H9 (cell line): ENCODE data around the gene ANKS1B. TPM values are rescaled to one million over a fixed set of nuclear protein-coding genes. Genes with fewer than 3 reads are reported as not detected.

Experiments
- DNase-seq: peaks from one replicate; pipeline ENCODE4 v3.0.0-alpha.2; 2017
- H2AFZ ChIP-seq: one replicate; pipeline ENCODE4 v1.6.1; 2013; ENCODE audit warnings: mild to moderate bottlenecking, low read length, control low read depth, moderate library complexity
- H2AK5ac ChIP-seq: 2 replicates; pipeline ENCODE4 v1.6.1; 2013; ENCODE audit warnings: low read length, control low read depth, mixed read lengths; ENCODE audit not compliant: insufficient read length
- H2BK120ac ChIP-seq: one replicate; pipeline ENCODE4 v1.6.1; 2013; ENCODE audit warnings: low read depth, mild to moderate bottlenecking, low read length, control low read depth, inconsistent platforms; ENCODE audit not compliant: poor library complexity, severe bottlenecking
- H2BK12ac ChIP-seq: 2 replicates; pipeline ENCODE4 v1.6.1; 2013; ENCODE audit warnings: low read length, control low read depth, mixed read lengths, low read depth; ENCODE audit not compliant: insufficient read length
- H2BK15ac ChIP-seq: 2 replicates; pipeline ENCODE4 v1.6.1; 2013; ENCODE audit warnings: low read depth, low read length, control low read depth
- H2BK20ac ChIP-seq: one replicate; pipeline ENCODE4 v1.6.1; 2013; ENCODE audit warnings: low read depth, mild to moderate bottlenecking, low read length, control low read depth, inconsistent platforms; ENCODE audit not compliant: poor library complexity, severe bottlenecking
- H2BK5ac ChIP-seq: 2 replicates; pipeline ENCODE4 v1.6.1; 2013; ENCODE audit warnings: low read length, control low read depth, mixed read lengths; ENCODE audit not compliant: insufficient read length
- H3K14ac ChIP-seq: 2 replicates; pipeline ENCODE4 v1.6.1; 2013; ENCODE audit warnings: low read length, control low read depth; ENCODE audit not compliant: insufficient read depth
- H3K18ac ChIP-seq: 2 replicates; pipeline ENCODE4 v1.6.1; 2013; ENCODE audit warnings: low read depth, mild to moderate bottlenecking, mixed read lengths, low read length, control low read depth; ENCODE audit not compliant: insufficient read length
- H3K23ac ChIP-seq: 2 replicates; pipeline ENCODE4 v1.6.1; 2013; ENCODE audit warnings: low read length, control low read depth, mixed read lengths, low read depth; ENCODE audit not compliant: insufficient read length
- H3K23me2 ChIP-seq: 2 replicates; pipeline ENCODE4 v1.6.1; 2013; ENCODE audit warnings: low read depth, mild to moderate bottlenecking, mixed read lengths, low read length, control low read depth; ENCODE audit not compliant: insufficient read length, poor library complexity, severe bottlenecking
- H3K27ac ChIP-seq: 2 replicates; pipeline ENCODE4 v1.5.1; 2013; ENCODE audit warnings: low read length, control low read depth, mixed read lengths, low read depth; ENCODE audit not compliant: insufficient read length
- H3K27me3 ChIP-seq: 2 replicates; pipeline ENCODE4 v1.6.1; 2013; ENCODE audit warnings: low read length, control low read depth, inconsistent platforms; ENCODE audit not compliant: insufficient read depth
- H3K4ac ChIP-seq: 2 replicates; pipeline ENCODE4 v1.6.1; 2013; ENCODE audit warnings: low read depth, mild to moderate bottlenecking, control low read depth, inconsistent platforms, low read length, moderate library complexity
- H3K4me1 ChIP-seq: 2 replicates; pipeline ENCODE4 v1.6.1; 2013; ENCODE audit warnings: low read length, control low read depth, inconsistent platforms; ENCODE audit not compliant: insufficient read depth
- H3K4me2 ChIP-seq: 2 replicates; pipeline ENCODE4 v1.6.1; 2013; ENCODE audit warnings: low read length, control low read depth, mixed read lengths; ENCODE audit not compliant: insufficient read length, insufficient read depth
- H3K56ac ChIP-seq: 2 replicates; pipeline ENCODE4 v1.6.1; 2013; ENCODE audit warnings: low read depth, mild to moderate bottlenecking, mixed read lengths, low read length, control low read depth; ENCODE audit not compliant: insufficient read length
- H3K79me1 ChIP-seq: 2 replicates; pipeline ENCODE4 v1.6.1; 2013; ENCODE audit warnings: low read depth, mild to moderate bottlenecking, moderate library complexity, low read length, control low read depth, inconsistent platforms; ENCODE audit not compliant: insufficient read depth, poor library complexity, severe bottlenecking
- H3K79me2 ChIP-seq: 2 replicates; pipeline ENCODE4 v1.6.1; 2013; ENCODE audit warnings: low read length, control low read depth, inconsistent platforms; ENCODE audit not compliant: insufficient read depth
- H3K9ac ChIP-seq: 2 replicates; pipeline ENCODE4 v1.6.1; 2013; ENCODE audit warnings: low read length, control low read depth, mixed read lengths; ENCODE audit not compliant: insufficient read length; ENCODE audit errors: extremely low read depth
- H3K9me3 ChIP-seq: one replicate; pipeline ENCODE4 v1.6.1; 2013; ENCODE audit warnings: low read depth, low read length, inconsistent platforms; ENCODE audit not compliant: control insufficient read depth
- H3T11ph ChIP-seq: one replicate; pipeline ENCODE4 v1.6.1; 2013; ENCODE audit warnings: mild to moderate bottlenecking, low read length, control low read depth, inconsistent platforms
- H4K20me1 ChIP-seq: one replicate; pipeline ENCODE4 v1.6.1; 2013; ENCODE audit not compliant: control insufficient read depth, insufficient read length, insufficient read depth
- H4K5ac ChIP-seq: 2 replicates; pipeline ENCODE4 v1.6.1; 2013; ENCODE audit warnings: low read depth, mild to moderate bottlenecking, mixed read lengths, low read length, control low read depth; ENCODE audit not compliant: insufficient read length
- H4K8ac ChIP-seq: replicated peaks from 2 replicates; pipeline ENCODE4 v1.6.1; 2013; ENCODE audit warnings: low read length, control low read depth, mixed read lengths, low read depth; ENCODE audit not compliant: insufficient read length
- H4K91ac ChIP-seq: 2 replicates; pipeline ENCODE4 v1.6.1; 2013; ENCODE audit warnings: low read depth, mild to moderate bottlenecking, moderate library complexity, mixed read lengths, low read length, control low read depth; ENCODE audit not compliant: insufficient read length
- H3K27ac Mint-ChIP-seq, 3 experiments: 2 replicates in 2 of 3; 3 replicates in 1 of 3; pipeline ENCODE4 v1.8.0; 2020 to 2021; ENCODE audit warnings: mixed read lengths in 3 of 3, mild to moderate bottlenecking in 1 of 3, moderate library complexity in 1 of 3
- H3K27me3 Mint-ChIP-seq: 2 replicates; pipeline ENCODE4 v1.8.0; 2021; ENCODE audit warnings: low read depth, mild to moderate bottlenecking, moderate library complexity, mixed read lengths
- H3K36me3 Mint-ChIP-seq, 3 experiments: 2 replicates in 2 of 3; 3 replicates in 1 of 3; pipeline ENCODE4 v1.8.0; 2020 to 2021; ENCODE audit warnings: low read depth in 3 of 3, mixed read lengths in 3 of 3; ENCODE audit not compliant: insufficient read depth in 1 of 3
- H3K4me1 Mint-ChIP-seq, 2 experiments: 2 replicates each; pipeline ENCODE4 v1.8.0; 2020; ENCODE audit warnings: mixed read lengths in 2 of 2
- H3K4me3 Mint-ChIP-seq, 2 experiments: 2 replicates in 1 of 2; 3 replicates in 1 of 2; pipeline ENCODE4 v1.8.0; 2020 to 2021; ENCODE audit warnings: mild to moderate bottlenecking in 2 of 2, mixed read lengths in 2 of 2, moderate library complexity in 1 of 2
- H3K9me3 Mint-ChIP-seq, 2 experiments: 2 replicates in 1 of 2; 3 replicates in 1 of 2; pipeline ENCODE4 v1.8.0; 2020; ENCODE audit warnings: mild to moderate bottlenecking in 2 of 2, mixed read lengths in 2 of 2, moderate library complexity in 1 of 2
- CTCF ChIP-seq: fragments of 200-600 bp; sonication (generic); conservative IDR thresholded peaks from 3 replicates; pipeline ENCODE4 v1.8.0; 2021; ENCODE audit warnings: antibody characterized with exemption, mild to moderate bottlenecking
- WGBS: extraction: QIAGEN DNeasy Blood & Tissue Kit; methylation state at CpG from one replicate; pipeline ENCODE4 v1.1.7; 2013; ENCODE audit warnings: missing lambda C conversion rate, low lambda C conversion rate, mixed read lengths; ENCODE audit not compliant: insufficient read length; ENCODE audit errors: extremely low coverage; 5-methylcytosine and 5-hydroxymethylcytosine counted together
- total RNA-seq: library from RNA; stranded (reverse); gene quantifications from 2 replicates; pipeline ENCODE4 v1.2.1, GENCODE V29; 2021

Gene ANKS1B
- total RNA-seq, 1 experiment from 2014 or later, result 4.1 TPM

DNA sequence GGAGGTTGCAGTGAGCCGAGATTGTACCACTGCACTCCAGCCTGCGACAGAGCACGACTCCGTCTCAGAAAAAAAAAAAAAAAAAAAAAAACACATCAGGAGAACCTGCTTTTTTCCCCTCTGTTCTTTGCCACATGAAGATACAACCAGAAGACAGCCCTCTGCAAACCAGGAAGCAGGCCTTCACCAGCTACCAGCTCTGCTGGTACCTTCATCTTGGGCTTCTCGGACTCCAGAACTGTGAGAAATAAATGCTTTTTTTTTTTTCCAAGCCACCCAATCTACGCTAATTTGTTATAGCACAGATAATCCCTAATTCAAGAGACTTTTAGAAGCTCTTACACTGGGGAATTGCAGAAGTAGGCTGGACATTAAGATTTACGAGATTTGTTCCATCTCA, 216.0 kb downstream of the ANKS1B start:
- no peak overlapping the region for H3K4me2 ChIP-seq
- no peak for TF ChIP-seq CTCF
- no peaks in the 10 kb centered on the region for H3K27me3 ChIP-seq
- no peak overlapping the region for H2BK15ac ChIP-seq
- H3T11ph ChIP-seq, result no peak overlapping the region
- H4K20me1 ChIP-seq, result no peaks in the 10 kb centered on the region
- H3K4ac ChIP-seq, result no peak overlapping the region
- no peak overlapping the region for H4K8ac ChIP-seq
- no peak overlapping the region for H2AFZ ChIP-seq
- no peak overlapping the region for H4K91ac ChIP-seq
- no peak overlapping the region for H3K27ac ChIP-seq
- H3K4me1 ChIP-seq, result no peaks in the 10 kb centered on the region
- no peak for DNase-seq
- H2BK5ac ChIP-seq, result no peak overlapping the region
- WGBS, result no CpG with 5 or more reads among the region's 7 CpGs
- no peaks in the 10 kb centered on the region for H3K79me1 ChIP-seq
- no peak overlapping the region for H2AK5ac ChIP-seq
- Mint-ChIP-seq H3K27ac (no peak overlapping the region), H3K4me3 (no peak overlapping the region), H3K4me1 (peaks cover 8 to 9% of the 10 kb centered on the region in 2 experiments), H3K27me3 (no peaks in the 10 kb centered on the region), H3K9me3 (no peaks in the 10 kb centered on the region), H3K36me3 (no peaks in the 10 kb centered on the region)
- no peak overlapping the region for H4K5ac ChIP-seq
- no peaks in the 10 kb centered on the region for H3K9me3 ChIP-seq
- H3K79me2 ChIP-seq, result no peaks in the 10 kb centered on the region
- no peaks in the 10 kb centered on the region for H3K23me2 ChIP-seq
- no peak overlapping the region for H3K18ac ChIP-seq
- H2BK12ac ChIP-seq, result no peak overlapping the region
- no peak overlapping the region for H3K56ac ChIP-seq
- H3K23ac ChIP-seq, result no peak overlapping the region
- no peak overlapping the region for H3K14ac ChIP-seq
- no peak overlapping the region for H2BK120ac ChIP-seq
- H2BK20ac ChIP-seq, result no peak overlapping the region
- H3K9ac ChIP-seq, result no peak overlapping the region
